ENCODE data around the gene OR10K2.
"Not testable (repeated sequence)": the region's sequence is repeated elsewhere in the genome, so short reads cannot be mapped to it uniquely, and the experiment has no call there.

OR10K2 gene

DNA sequence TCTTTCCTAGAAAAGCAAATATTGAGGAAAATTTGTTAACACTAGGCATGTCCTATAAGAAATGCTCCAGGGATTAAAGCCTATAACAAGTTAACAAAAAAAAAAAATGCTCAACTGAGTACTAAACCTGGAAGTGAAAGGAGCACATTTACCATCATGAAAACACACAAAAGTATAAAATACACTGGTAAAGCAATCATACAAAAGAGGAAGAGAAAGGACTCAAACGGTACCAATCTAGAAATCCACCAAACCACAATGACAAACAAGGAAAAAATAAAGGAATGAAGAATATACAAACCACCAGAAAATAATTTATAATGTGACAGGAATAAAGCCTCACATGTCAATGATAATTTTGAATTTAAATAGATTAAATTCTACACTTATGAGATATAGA lies 51.2 kb downstream of the OR10K2 start:
- no peak overlapping the region for H3K4me3 ChIP-seq (ENCODE audit: low read length in 2 of 2)
- no peaks in the 10 kb centered on the region for H3K79me1 ChIP-seq (ENCODE audit: low read depth, low read length)
- no peak overlapping the region for H3K4me2 ChIP-seq (ENCODE audit: insufficient read depth, low read length, poor library complexity, severe bottlenecking)
- H2BK5ac ChIP-seq (ENCODE audit: low read length), result no peak overlapping the region
- H3K27me3 ChIP-seq (ENCODE audit: control insufficient read depth in 3 of 3, insufficient read depth in 3 of 3, low read depth in 1 of 3, low read length in 3 of 3), result no peaks in the 10 kb centered on the region
- H3K18ac ChIP-seq (ENCODE audit: low read length), result no peak overlapping the region
- no peak overlapping the region for H3K14ac ChIP-seq (ENCODE audit: low read length)
- H2AK5ac ChIP-seq (ENCODE audit: low read depth, low read length), result no peak overlapping the region
- H4K8ac ChIP-seq (ENCODE audit: low read depth, low read length), result no peak overlapping the region
- no peak overlapping the region for H2AFZ ChIP-seq (ENCODE audit: low read length)
- H2BK15ac ChIP-seq (ENCODE audit: low read length), result no peak overlapping the region
- no peak for DNase-seq (ENCODE audit: low spot score)
- WGBS, 2 donors (ENCODE audit: extremely low coverage in 2 of 2, insufficient read length in 2 of 2, insufficient replicate concordance in 1 of 2), result no CpG with 5 or more reads among the region's 1 CpG
- H3K9me3 ChIP-seq (replicated peaks in 1 of 2; ENCODE audit: control insufficient read depth in 2 of 2, insufficient read depth in 1 of 2, low read depth in 1 of 2, low read length in 2 of 2), result peaks cover 0 to 4% of the 10 kb centered on the region in 2 donors
- no peak overlapping the region for H3K23ac ChIP-seq (ENCODE audit: low read depth, low read length, poor library complexity)
- H3K9ac ChIP-seq (ENCODE audit: low read depth, low read length, poor library complexity), result no peak overlapping the region
- no peak overlapping the region for H4K91ac ChIP-seq (ENCODE audit: low read depth, low read length, poor library complexity)
- no peak overlapping the region for H2BK120ac ChIP-seq (ENCODE audit: low read depth, low read length)
- no peak overlapping the region for H2BK12ac ChIP-seq (ENCODE audit: low read length)
- no peak overlapping the region for H3K27ac ChIP-seq (replicated peaks; ENCODE audit: low read length)
- no peaks in the 10 kb centered on the region for H3K4me1 ChIP-seq (ENCODE audit: control insufficient read depth in 2 of 2, insufficient read depth in 1 of 2, low read depth in 1 of 2, low read length in 2 of 2)
- no peak overlapping the region for H3K4ac ChIP-seq (ENCODE audit: low read length)
- no peaks in the 10 kb centered on the region for H3K36me3 ChIP-seq (replicated peaks in 1 of 2; ENCODE audit: control insufficient read depth in 2 of 2, insufficient read depth in 2 of 2, low read length in 2 of 2)

DNA sequence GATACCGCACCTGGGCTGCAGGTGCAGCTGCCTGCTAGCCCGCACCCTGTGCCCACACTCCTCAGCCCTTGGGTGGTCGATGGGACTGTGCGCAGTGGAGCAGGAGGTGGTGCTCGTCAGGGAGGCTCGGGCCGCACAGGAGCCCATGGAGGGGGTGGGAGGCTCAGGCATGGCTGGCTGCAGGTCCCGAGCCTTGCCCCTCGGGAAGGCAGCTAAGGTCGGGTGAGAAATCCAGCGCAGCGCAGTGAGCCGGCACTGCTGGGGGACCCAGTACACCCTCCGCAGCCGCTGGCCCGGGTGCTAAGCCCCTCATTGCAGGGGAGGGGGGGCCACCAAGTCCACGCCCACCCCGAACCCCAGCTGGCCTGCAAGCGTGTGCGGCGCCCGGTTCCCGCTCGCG lies 51.9 kb downstream of the OR10K2 start:
- H3K9ac ChIP-seq (ENCODE audit: low read depth, low read length, poor library complexity); H3K23ac ChIP-seq (ENCODE audit: low read depth, low read length, poor library complexity); H3K9me3 ChIP-seq (replicated peaks in 1 of 2; ENCODE audit: control insufficient read depth in 2 of 2, insufficient read depth in 1 of 2, low read depth in 1 of 2, low read length in 2 of 2); H3K4me1 ChIP-seq (ENCODE audit: control insufficient read depth in 2 of 2, insufficient read depth in 1 of 2, low read depth in 1 of 2, low read length in 2 of 2); H3K27me3 ChIP-seq (ENCODE audit: control insufficient read depth in 3 of 3, insufficient read depth in 3 of 3, low read depth in 1 of 3, low read length in 3 of 3); H2BK12ac ChIP-seq (ENCODE audit: low read length); H4K8ac ChIP-seq (ENCODE audit: low read depth, low read length); H3K4me3 ChIP-seq (ENCODE audit: low read length in 2 of 2); H3K18ac ChIP-seq (ENCODE audit: low read length); H2AK5ac ChIP-seq (ENCODE audit: low read depth, low read length); H3K4me2 ChIP-seq (ENCODE audit: insufficient read depth, low read length, poor library complexity, severe bottlenecking); H3K79me1 ChIP-seq (ENCODE audit: low read depth, low read length); H3K4ac ChIP-seq (ENCODE audit: low read length); H2AFZ ChIP-seq (ENCODE audit: low read length); H3K36me3 ChIP-seq (replicated peaks in 1 of 2; ENCODE audit: control insufficient read depth in 2 of 2, insufficient read depth in 2 of 2, low read length in 2 of 2); H3K14ac ChIP-seq (ENCODE audit: low read length); H4K91ac ChIP-seq (ENCODE audit: low read depth, low read length, poor library complexity); H2BK15ac ChIP-seq (ENCODE audit: low read length); H2BK120ac ChIP-seq (ENCODE audit: low read depth, low read length); DNase-seq (ENCODE audit: low spot score); H2BK5ac ChIP-seq (ENCODE audit: low read length); H3K27ac ChIP-seq (replicated peaks; ENCODE audit: low read length): not testable (repeated sequence)
- WGBS, 2 donors (ENCODE audit: extremely low coverage in 2 of 2, insufficient read length in 2 of 2, insufficient replicate concordance in 1 of 2), result no CpG with 5 or more reads among the region's 25 CpGs

DNA sequence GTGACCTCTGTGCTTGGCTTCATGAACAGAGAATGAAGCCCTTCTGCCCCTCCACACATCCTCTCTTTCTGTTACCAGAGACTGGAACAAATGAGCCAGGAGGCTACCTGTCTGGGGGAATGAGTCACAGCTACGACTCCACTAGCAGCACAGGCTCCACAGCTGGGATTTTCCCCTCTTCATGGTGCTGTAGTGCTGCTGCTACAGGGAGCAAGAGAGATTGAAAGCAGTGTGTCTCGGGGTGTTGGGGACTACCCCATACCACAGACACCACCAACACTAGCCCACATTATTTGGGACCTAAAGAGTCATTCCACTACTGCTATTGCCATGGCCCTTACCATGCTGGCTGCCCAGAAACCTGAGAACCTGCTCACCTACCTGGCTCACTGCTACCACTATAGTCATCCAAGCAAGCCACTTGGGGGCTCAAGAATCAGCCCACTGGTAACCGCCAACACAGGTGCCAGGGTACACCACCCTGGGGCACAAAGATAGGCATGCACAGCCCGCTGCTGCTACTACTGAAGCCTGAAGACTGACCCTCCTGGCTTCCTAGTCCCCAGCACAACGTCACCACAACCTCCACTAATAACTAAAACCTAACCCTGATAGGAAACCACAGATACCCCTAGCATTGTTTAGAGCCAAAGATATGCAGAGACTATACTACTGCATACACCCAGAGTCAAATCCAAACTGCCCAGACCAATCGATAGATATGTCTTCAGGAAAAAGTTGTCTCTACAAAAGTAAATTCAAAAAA lies 54.7 kb downstream of the OR10K2 start:
- Histone ChIP-seq H2BK15ac (ENCODE audit: low read length) (no peak overlapping the region), H3K9me3 (replicated peaks in 1 of 2; ENCODE audit: control insufficient read depth in 2 of 2, insufficient read depth in 1 of 2, low read depth in 1 of 2, low read length in 2 of 2) (peaks cover 0 to 4% of the 10 kb centered on the region in 2 donors), H3K4me3 (ENCODE audit: low read length in 2 of 2) (no peak overlapping the region), H3K18ac (ENCODE audit: low read length) (no peak overlapping the region), H3K14ac (ENCODE audit: low read length) (no peak overlapping the region), H3K27me3 (ENCODE audit: control insufficient read depth in 3 of 3, insufficient read depth in 3 of 3, low read depth in 1 of 3, low read length in 3 of 3) (no peaks in the 10 kb centered on the region), H2AFZ (ENCODE audit: low read length) (no peak overlapping the region), H3K4me1 (ENCODE audit: control insufficient read depth in 2 of 2, insufficient read depth in 1 of 2, low read depth in 1 of 2, low read length in 2 of 2) (no peaks in the 10 kb centered on the region), H4K91ac (ENCODE audit: low read depth, low read length, poor library complexity) (no peak overlapping the region), H3K4me2 (ENCODE audit: insufficient read depth, low read length, poor library complexity, severe bottlenecking) (no peak overlapping the region), H3K4ac (ENCODE audit: low read length) (no peak overlapping the region), H3K23ac (ENCODE audit: low read depth, low read length, poor library complexity) (no peak overlapping the region), H2BK5ac (ENCODE audit: low read length) (no peak overlapping the region), H2AK5ac (ENCODE audit: low read depth, low read length) (no peak overlapping the region), H3K9ac (ENCODE audit: low read depth, low read length, poor library complexity) (no peak overlapping the region), H3K27ac (replicated peaks; ENCODE audit: low read length) (no peak overlapping the region), H3K79me1 (ENCODE audit: low read depth, low read length) (no peaks in the 10 kb centered on the region), H3K36me3 (replicated peaks in 1 of 2; ENCODE audit: control insufficient read depth in 2 of 2, insufficient read depth in 2 of 2, low read length in 2 of 2) (no peaks in the 10 kb centered on the region), H2BK120ac (ENCODE audit: low read depth, low read length) (no peak overlapping the region), H2BK12ac (ENCODE audit: low read length) (no peak overlapping the region), H4K8ac (ENCODE audit: low read depth, low read length) (no peak overlapping the region)
- no CpG with 5 or more reads among the region's 6 CpGs for WGBS, 2 donors (ENCODE audit: extremely low coverage in 2 of 2, insufficient read length in 2 of 2, insufficient replicate concordance in 1 of 2)
- DNase-seq (ENCODE audit: low spot score), result no peak

Measured in neuronal stem cell (in vitro differentiated cells).